WTC11 (cell line): ENCODE measurements around the gene NRXN3.

ENCODE experiments used
- ATF1 ChIP-seq: sonication (generic); formaldehyde crosslinking; IDR thresholded peaks from 2 replicates; pipeline ENCODE4 v1.8.1; 2023; ENCODE audit warnings: mild to moderate bottlenecking, moderate library complexity, missing genetic modification reagents
- CTCF ChIP-seq: fragments of 200-600 bp; IDR thresholded peaks from 2 replicates; pipeline ENCODE4 v1.8.0; 2022; ENCODE audit warnings: antibody characterized with exemption
- IRF1 ChIP-seq: sonication (generic); formaldehyde crosslinking; IDR thresholded peaks from 2 replicates; pipeline ENCODE4 v1.8.0; 2023; ENCODE audit warnings: missing genetic modification reagents
- NFATC4 ChIP-seq: fragments of 250-450 bp; sonication (Bioruptor Pico); IDR thresholded peaks from 2 replicates; pipeline ENCODE4 v1.9.0; 2021; ENCODE audit warnings: mild to moderate bottlenecking
- NFYB ChIP-seq: sonication (generic); formaldehyde crosslinking; conservative IDR thresholded peaks from 2 replicates; pipeline ENCODE4 v1.8.0; 2022; ENCODE audit warnings: low read depth, missing genetic modification reagents
- NR1H2 ChIP-seq: sonication (generic); formaldehyde crosslinking; IDR thresholded peaks from 2 replicates; pipeline ENCODE4 v1.9.0; 2021; ENCODE audit warnings: mild to moderate bottlenecking, moderate library complexity, missing genetic modification reagents
- STAT6 ChIP-seq: sonication (generic); formaldehyde crosslinking; conservative IDR thresholded peaks from 2 replicates; pipeline ENCODE4 v1.8.1; 2023; ENCODE audit warnings: mild to moderate bottlenecking, low read depth, missing genetic modification reagents, moderate library complexity
- ZBTB21 ChIP-seq: sonication (generic); formaldehyde crosslinking; IDR thresholded peaks from 2 replicates; pipeline ENCODE4 v1.8.1; 2023; ENCODE audit warnings: mild to moderate bottlenecking, missing genetic modification reagents, borderline replicate concordance
- TF ChIP-seq, protein P1 (sequence below): sonication (generic); formaldehyde crosslinking; IDR thresholded peaks from 2 replicates; pipeline ENCODE4 v1.8.1; 2022; ENCODE audit warnings: low read depth, missing genetic modification reagents, borderline replicate concordance
- TF ChIP-seq, protein P2 (sequence below): sonication (generic); formaldehyde crosslinking; conservative IDR thresholded peaks from 2 replicates; pipeline ENCODE4 v1.8.1; 2022; ENCODE audit warnings: mild to moderate bottlenecking, missing genetic modification reagents
- TF ChIP-seq, protein P3 (sequence below): fragments of 250-450 bp; sonication (Bioruptor Pico); IDR thresholded peaks from 2 replicates; pipeline ENCODE4 v1.9.0; 2021; ENCODE audit warnings: mild to moderate bottlenecking, borderline replicate concordance

DNA sequence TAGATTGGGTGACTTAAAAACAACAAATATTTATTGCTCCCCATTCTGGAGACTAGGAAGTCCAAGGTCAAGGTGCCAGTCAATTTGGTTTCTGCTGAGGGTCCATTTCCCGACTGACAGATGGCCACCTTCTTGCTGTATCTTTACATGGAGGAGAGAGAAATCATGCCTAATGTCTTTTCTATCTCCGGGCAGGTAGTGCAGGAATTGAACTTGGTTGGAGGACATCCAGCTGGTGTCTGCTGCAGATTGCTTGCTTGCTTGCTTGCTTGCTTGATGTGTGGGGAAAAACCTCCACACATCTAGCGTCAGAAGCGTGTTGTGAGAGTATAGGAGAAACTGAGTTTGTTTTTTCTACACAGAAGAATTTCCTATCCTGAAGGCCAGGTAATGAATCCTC lies 1479.7 kb downstream of the NRXN3 start:
- TF ChIP-seq STAT6 (CRISPR knock-in tag) (no peak), CTCF (no peak), IRF1 (CRISPR knock-in tag) (no peak), ATF1 (no peak), NFYB (no peak), ZBTB21 (CRISPR knock-in tag) (no peak), NFATC4 (CRISPR knock-in tag) (no peak), NR1H2 (CRISPR knock-in tag) (no peak)
- TF ChIP-seq, protein P1, sequence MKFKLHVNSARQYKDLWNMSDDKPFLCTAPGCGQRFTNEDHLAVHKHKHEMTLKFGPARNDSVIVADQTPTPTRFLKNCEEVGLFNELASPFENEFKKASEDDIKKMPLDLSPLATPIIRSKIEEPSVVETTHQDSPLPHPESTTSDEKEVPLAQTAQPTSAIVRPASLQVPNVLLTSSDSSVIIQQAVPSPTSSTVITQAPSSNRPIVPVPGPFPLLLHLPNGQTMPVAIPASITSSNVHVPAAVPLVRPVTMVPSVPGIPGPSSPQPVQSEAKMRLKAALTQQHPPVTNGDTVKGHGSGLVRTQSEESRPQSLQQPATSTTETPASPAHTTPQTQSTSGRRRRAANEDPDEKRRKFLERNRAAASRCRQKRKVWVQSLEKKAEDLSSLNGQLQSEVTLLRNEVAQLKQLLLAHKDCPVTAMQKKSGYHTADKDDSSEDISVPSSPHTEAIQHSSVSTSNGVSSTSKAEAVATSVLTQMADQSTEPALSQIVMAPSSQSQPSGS (CRISPR knock-in tag): no peak
- TF ChIP-seq, protein P2, sequence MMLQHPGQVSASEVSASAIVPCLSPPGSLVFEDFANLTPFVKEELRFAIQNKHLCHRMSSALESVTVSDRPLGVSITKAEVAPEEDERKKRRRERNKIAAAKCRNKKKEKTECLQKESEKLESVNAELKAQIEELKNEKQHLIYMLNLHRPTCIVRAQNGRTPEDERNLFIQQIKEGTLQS (CRISPR knock-in tag): no peak
- TF ChIP-seq, protein P3, sequence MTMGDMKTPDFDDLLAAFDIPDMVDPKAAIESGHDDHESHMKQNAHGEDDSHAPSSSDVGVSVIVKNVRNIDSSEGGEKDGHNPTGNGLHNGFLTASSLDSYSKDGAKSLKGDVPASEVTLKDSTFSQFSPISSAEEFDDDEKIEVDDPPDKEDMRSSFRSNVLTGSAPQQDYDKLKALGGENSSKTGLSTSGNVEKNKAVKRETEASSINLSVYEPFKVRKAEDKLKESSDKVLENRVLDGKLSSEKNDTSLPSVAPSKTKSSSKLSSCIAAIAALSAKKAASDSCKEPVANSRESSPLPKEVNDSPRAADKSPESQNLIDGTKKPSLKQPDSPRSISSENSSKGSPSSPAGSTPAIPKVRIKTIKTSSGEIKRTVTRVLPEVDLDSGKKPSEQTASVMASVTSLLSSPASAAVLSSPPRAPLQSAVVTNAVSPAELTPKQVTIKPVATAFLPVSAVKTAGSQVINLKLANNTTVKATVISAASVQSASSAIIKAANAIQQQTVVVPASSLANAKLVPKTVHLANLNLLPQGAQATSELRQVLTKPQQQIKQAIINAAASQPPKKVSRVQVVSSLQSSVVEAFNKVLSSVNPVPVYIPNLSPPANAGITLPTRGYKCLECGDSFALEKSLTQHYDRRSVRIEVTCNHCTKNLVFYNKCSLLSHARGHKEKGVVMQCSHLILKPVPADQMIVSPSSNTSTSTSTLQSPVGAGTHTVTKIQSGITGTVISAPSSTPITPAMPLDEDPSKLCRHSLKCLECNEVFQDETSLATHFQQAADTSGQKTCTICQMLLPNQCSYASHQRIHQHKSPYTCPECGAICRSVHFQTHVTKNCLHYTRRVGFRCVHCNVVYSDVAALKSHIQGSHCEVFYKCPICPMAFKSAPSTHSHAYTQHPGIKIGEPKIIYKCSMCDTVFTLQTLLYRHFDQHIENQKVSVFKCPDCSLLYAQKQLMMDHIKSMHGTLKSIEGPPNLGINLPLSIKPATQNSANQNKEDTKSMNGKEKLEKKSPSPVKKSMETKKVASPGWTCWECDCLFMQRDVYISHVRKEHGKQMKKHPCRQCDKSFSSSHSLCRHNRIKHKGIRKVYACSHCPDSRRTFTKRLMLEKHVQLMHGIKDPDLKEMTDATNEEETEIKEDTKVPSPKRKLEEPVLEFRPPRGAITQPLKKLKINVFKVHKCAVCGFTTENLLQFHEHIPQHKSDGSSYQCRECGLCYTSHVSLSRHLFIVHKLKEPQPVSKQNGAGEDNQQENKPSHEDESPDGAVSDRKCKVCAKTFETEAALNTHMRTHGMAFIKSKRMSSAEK (CRISPR knock-in tag): no peak
